ENCODE measurements around the gene TAOK1.

Gene TAOK1

GRCh38 chr17:29388937-29389336 is 1.2 kb upstream of the TAOK1 start:
- H3K27ac ChIP-seq (replicated peaks), result no peak overlapping the region
- no peak overlapping the region for H3K4me3 ChIP-seq (replicated peaks; ENCODE audit: insufficient read depth, low read length)
- TF ChIP-seq POLR2AphosphoS5 (IDR thresholded peaks at IDR 0.05; ENCODE audit: low read depth) (no peak), REST (IDR thresholded peaks at IDR 0.05; ENCODE audit: insufficient replicate concordance, low read depth) (no peak), CTCF (IDR thresholded peaks at IDR 0.05; ENCODE audit: insufficient read depth, low read length) (no peak), GABPA (IDR thresholded peaks at IDR 0.05; ENCODE audit: low read depth) (no peak), SPI1 (IDR thresholded peaks at IDR 0.05; ENCODE audit: borderline replicate concordance, low read depth) (no peak)
- no peak for DNase-seq (ENCODE audit: low read depth in 1 of 2, low spot score in 1 of 2)
- H3K27me3 ChIP-seq (ENCODE audit: insufficient read depth, poor library complexity, severe bottlenecking), result no peaks in the 10 kb centered on the region

GRCh38 chr17:29390851-29391631 is 878 bp downstream of the TAOK1 start:
- Histone ChIP-seq H3K27ac (replicated peaks) (peak overlapping the region; percentile 89), H3K27me3 (ENCODE audit: insufficient read depth, poor library complexity, severe bottlenecking) (no peaks in the 10 kb centered on the region), H3K4me3 (replicated peaks; ENCODE audit: insufficient read depth, low read length) (peak overlapping the region; percentile 98)
- peak in 1 of 2 experiments; percentile 73 for DNase-seq (ENCODE audit: low read depth in 1 of 2, low spot score in 1 of 2)
- TF ChIP-seq CTCF (IDR thresholded peaks at IDR 0.05; ENCODE audit: insufficient read depth, low read length), result no peak
- TF ChIP-seq SPI1 (IDR thresholded peaks at IDR 0.05; ENCODE audit: borderline replicate concordance, low read depth), result peak; percentile 41; the same call in 1 of the 2 replicates
- TF ChIP-seq GABPA (IDR thresholded peaks at IDR 0.05; ENCODE audit: low read depth), result no peak
- TF ChIP-seq REST (IDR thresholded peaks at IDR 0.05; ENCODE audit: insufficient replicate concordance, low read depth), result no peak
- no peak for TF ChIP-seq POLR2AphosphoS5 (IDR thresholded peaks at IDR 0.05; ENCODE audit: low read depth)

GRCh38 chr17:29393436-29393835 is 3.3 kb downstream of the TAOK1 start:
- Histone ChIP-seq H3K27ac (replicated peaks) (peak overlapping the region; percentile 36), H3K27me3 (ENCODE audit: insufficient read depth, poor library complexity, severe bottlenecking) (no peaks in the 10 kb centered on the region), H3K4me3 (replicated peaks; ENCODE audit: insufficient read depth, low read length) (no peak overlapping the region)
- peak; percentile 65 for TF ChIP-seq SPI1 (IDR thresholded peaks at IDR 0.05; ENCODE audit: borderline replicate concordance, low read depth)
- no peak for TF ChIP-seq REST (IDR thresholded peaks at IDR 0.05; ENCODE audit: insufficient replicate concordance, low read depth)
- no peak for TF ChIP-seq POLR2AphosphoS5 (IDR thresholded peaks at IDR 0.05; ENCODE audit: low read depth)
- no peak for DNase-seq (ENCODE audit: low read depth in 1 of 2, low spot score in 1 of 2)

Measured in HL-60 (cell line).